Upper lobe of left lung (tissue), 4 donors: ENCODE data around the gene HACD4.

Experiments used
- EP300 ChIP-seq, 4 donors: sonication (generic); formaldehyde crosslinking; IDR thresholded peaks; one replicate each; pipeline ENCODE4 v1.5.1; 2017; ENCODE audit warnings: antibody characterized with exemption in 4 of 4, control low read depth in 2 of 4
- POLR2A ChIP-seq, 4 donors: fragments of 450-650 bp; IDR thresholded peaks; one replicate each; pipeline ENCODE4 v1.5.1; 2016 to 2017; ENCODE audit warnings: antibody characterized with exemption in 4 of 4, mild to moderate bottlenecking in 2 of 4
- POLR2AphosphoS5 ChIP-seq, 2 donors: sonication (generic); formaldehyde crosslinking; IDR thresholded peaks; one replicate each; pipeline ENCODE4 v1.5.1; 2017; ENCODE audit warnings: antibody characterized with exemption in 2 of 2
- TF ChIP-seq, protein P1 (sequence below), 6 experiments: fragments of 450-650 bp in 4 of 6; fragments of 200-600 bp in 2 of 6; sonication (generic) in 2 of 6; IDR thresholded peaks; one replicate each; pipeline ENCODE4 v1.5.1; 2016 to 2019; ENCODE audit warnings: antibody characterized with exemption in 6 of 6

DNA sequence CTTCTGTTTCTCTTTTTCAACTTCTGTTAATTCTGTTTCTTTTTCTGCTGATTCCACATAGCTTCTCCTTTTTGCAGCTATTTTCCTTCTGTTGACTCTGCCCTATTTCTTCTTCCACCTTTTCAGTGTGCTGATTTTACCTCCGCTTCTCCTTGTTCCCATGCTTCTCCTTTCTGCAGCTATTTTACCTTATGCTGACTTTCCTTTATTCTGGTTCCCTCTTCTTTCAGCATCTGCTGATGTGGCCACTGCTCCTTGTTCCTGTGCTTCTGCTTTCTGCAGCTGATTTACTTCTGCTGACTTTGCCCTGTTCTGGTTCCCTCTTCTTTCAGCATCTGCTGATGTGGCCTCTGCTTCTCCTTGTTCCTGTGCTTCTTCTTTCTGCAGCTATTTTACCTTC is 58.8 kb downstream of the HACD4 start:
- TF ChIP-seq POLR2AphosphoS5 (IDR thresholded peaks at IDR 0.05) (no peak), POLR2A (IDR thresholded peaks at IDR 0.05) (no peak), EP300 (IDR thresholded peaks at IDR 0.05) (no peak)
- TF ChIP-seq, protein P1, sequence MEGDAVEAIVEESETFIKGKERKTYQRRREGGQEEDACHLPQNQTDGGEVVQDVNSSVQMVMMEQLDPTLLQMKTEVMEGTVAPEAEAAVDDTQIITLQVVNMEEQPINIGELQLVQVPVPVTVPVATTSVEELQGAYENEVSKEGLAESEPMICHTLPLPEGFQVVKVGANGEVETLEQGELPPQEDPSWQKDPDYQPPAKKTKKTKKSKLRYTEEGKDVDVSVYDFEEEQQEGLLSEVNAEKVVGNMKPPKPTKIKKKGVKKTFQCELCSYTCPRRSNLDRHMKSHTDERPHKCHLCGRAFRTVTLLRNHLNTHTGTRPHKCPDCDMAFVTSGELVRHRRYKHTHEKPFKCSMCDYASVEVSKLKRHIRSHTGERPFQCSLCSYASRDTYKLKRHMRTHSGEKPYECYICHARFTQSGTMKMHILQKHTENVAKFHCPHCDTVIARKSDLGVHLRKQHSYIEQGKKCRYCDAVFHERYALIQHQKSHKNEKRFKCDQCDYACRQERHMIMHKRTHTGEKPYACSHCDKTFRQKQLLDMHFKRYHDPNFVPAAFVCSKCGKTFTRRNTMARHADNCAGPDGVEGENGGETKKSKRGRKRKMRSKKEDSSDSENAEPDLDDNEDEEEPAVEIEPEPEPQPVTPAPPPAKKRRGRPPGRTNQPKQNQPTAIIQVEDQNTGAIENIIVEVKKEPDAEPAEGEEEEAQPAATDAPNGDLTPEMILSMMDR (IDR thresholded peaks at IDR 0.05), result no peak
